Activated CD8-positive, alpha-beta T cell treated with anti-CD3 and anti-CD28 coated beads for 36 hours (primary cell): ENCODE results near the gene CTSL. TPM values are rescaled to one million over a fixed set of nuclear protein-coding genes. Genes with fewer than 3 reads are reported as not detected.

ENCODE experiments used
- ATAC-seq: fragments of 200-7000 bp; cut with Tn5 transposase; one replicate; pipeline ENCODE4 v1.10.0; 2021; ENCODE audit warnings: mild to moderate bottlenecking, moderate library complexity
- CTCF ChIA-PET: fragments of 350-600 bp; sonication (Branson Sonifier 250); formaldehyde crosslinking; loops from one replicate; lab custom pipeline; 2021; ENCODE audit warnings: antibody characterized with exemption; lab: Charles Lee
- POLR2A ChIA-PET: fragments of 350-600 bp; sonication (Branson Sonifier 250); formaldehyde crosslinking; loops from one replicate; lab custom pipeline; 2021; ENCODE audit warnings: antibody characterized with exemption; lab: Charles Lee
- DNase-seq: peaks from one replicate; pipeline ENCODE4 v3.0.0-alpha.2; 2020
- H3K27ac Mint-ChIP-seq: one replicate; pipeline ENCODE4 v1.8.0; 2021; ENCODE audit warnings: mild to moderate bottlenecking, mixed read lengths
- H3K27me3 Mint-ChIP-seq: one replicate; pipeline ENCODE4 v1.8.0; 2021; ENCODE audit warnings: mixed read lengths
- H3K36me3 Mint-ChIP-seq: one replicate; pipeline ENCODE4 v1.8.0; 2021; ENCODE audit warnings: low read depth, mixed read lengths
- H3K4me1 Mint-ChIP-seq: one replicate; pipeline ENCODE4 v1.8.0; 2021; ENCODE audit warnings: low read depth, mixed read lengths
- H3K4me3 Mint-ChIP-seq: one replicate; pipeline ENCODE4 v1.8.0; 2021; ENCODE audit warnings: mild to moderate bottlenecking, moderate library complexity, mixed read lengths
- H3K9me3 Mint-ChIP-seq: one replicate; pipeline ENCODE4 v1.8.0; 2021; ENCODE audit warnings: mixed read lengths
- intact Hi-C: fragments of 100-400 bp; cut with micrococcal nuclease; formaldehyde crosslinking; loops from one replicate; pipeline ENCODE4 v1.10.0; 2022
- total RNA-seq, 2 experiments: library from RNA; stranded (reverse); gene quantifications; one replicate each; pipeline ENCODE4 v1.2.3, GENCODE V29; 2021
- TF ChIP-seq, protein P1 (sequence below): fragments of 200-600 bp; IDR thresholded peaks from one replicate; pipeline ENCODE4 v1.8.0; 2022; ENCODE audit warnings: antibody characterized with exemption, mild to moderate bottlenecking

Gene CTSL
- total RNA-seq, 2 experiments from 2014 or later: 0.36 to 0.58 TPM

DNA sequence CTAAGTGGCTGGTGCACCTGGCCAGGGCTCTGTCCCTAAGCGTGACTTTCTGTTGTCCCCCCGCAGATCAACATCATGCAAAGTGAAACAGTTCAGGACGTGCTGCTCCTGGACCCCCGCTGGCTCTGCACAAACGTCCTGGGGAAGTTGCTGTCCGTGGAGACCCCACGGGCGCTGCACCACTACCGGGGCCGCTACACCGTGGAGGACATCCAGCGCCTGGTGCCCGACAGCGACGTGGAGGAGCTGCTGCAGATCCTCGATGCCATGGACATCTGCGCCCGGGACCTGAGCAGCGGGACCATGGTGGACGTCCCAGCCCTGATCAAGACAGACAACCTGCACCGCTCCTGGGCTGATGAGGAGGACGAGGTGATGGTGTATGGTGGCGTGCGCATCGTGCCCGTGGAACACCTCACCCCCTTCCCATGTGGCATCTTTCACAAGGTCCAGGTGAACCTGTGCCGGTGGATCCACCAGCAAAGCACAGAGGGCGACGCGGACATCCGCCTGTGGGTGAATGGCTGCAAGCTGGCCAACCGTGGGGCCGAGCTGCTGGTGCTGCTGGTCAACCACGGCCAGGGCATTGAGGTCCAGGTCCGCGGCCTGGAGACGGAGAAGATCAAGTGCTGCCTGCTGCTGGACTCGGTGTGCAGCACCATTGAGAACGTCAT is 19.7 kb upstream of the CTSL start:
- POLR2A ChIA-PET: no interaction called here
- Mint-ChIP-seq H3K4me3 (no peak overlapping the region), H3K4me1 (peaks cover 21% of the 10 kb centered on the region), H3K27ac (no peak overlapping the region), H3K36me3 (no peaks in the 10 kb centered on the region), H3K27me3 (peaks cover 2% of the 10 kb centered on the region), H3K9me3 (no peaks in the 10 kb centered on the region)
- no peak for DNase-seq
- no peak for ATAC-seq
- intact Hi-C loops: no loop called here
- CTCF ChIA-PET: no interaction called here
- TF ChIP-seq, protein P1, sequence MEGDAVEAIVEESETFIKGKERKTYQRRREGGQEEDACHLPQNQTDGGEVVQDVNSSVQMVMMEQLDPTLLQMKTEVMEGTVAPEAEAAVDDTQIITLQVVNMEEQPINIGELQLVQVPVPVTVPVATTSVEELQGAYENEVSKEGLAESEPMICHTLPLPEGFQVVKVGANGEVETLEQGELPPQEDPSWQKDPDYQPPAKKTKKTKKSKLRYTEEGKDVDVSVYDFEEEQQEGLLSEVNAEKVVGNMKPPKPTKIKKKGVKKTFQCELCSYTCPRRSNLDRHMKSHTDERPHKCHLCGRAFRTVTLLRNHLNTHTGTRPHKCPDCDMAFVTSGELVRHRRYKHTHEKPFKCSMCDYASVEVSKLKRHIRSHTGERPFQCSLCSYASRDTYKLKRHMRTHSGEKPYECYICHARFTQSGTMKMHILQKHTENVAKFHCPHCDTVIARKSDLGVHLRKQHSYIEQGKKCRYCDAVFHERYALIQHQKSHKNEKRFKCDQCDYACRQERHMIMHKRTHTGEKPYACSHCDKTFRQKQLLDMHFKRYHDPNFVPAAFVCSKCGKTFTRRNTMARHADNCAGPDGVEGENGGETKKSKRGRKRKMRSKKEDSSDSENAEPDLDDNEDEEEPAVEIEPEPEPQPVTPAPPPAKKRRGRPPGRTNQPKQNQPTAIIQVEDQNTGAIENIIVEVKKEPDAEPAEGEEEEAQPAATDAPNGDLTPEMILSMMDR: no peak

DNA sequence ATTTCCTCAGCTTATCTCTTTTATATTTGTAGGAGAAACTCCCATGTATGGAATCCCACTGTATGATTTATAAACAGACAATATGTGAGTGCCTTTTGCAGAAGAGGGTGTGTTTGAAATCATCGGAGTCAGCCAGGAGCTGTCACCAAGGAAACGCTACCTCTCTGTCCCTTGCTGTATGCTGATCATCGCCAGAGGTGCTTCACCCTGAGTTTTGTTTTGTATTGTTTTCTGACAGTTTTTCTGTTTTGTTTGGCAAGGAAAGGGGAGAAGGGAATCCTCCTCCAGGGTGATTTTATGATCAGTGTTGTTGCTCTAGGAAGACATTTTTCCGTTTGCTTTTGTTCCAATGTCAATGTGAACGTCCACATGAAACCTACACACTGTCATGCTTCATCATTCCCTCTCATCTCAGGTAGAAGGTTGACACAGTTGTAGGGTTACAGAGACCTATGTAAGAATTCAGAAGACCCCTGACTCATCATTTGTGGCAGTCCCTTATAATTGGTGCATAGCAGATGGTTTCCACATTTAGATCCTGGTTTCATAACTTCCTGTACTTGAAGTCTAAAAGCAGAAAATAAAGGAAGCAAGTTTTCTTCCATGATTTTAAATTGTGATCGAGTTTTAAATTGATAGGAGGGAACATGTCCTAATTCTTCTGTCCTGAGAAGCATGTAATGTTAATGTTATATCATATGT is 18.0 kb upstream of the CTSL start:
- POLR2A ChIA-PET: no interaction called here
- intact Hi-C loops: no loop called here
- CTCF ChIA-PET: no interaction called here

DNA sequence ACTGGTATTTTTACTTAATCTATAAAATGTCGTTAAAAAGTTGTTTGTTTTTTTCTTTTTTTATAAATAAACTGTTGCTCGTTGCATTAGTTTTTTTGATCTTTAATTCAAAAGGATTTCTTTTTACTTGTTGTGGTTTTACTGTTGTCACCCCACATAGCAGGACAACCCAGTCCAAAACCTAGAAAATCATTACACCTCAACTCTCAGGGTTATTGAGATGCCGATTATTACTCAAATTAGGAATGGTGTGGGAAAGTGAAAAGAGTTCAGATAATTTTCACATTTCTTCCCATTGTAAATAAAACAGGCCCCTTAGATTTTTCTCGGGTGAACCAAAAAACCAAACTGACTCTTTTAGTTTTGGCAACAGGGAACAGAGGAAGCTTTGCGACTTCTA is 17.4 kb upstream of the CTSL start:
- ChIA-PET CTCF (no interaction called here), POLR2A (no interaction called here)
- ATAC-seq (no peak), DNase-seq (no peak)
- Mint-ChIP-seq H3K27me3 (no peaks in the 10 kb centered on the region), H3K4me3 (no peak overlapping the region), H3K36me3 (no peaks in the 10 kb centered on the region), H3K9me3 (no peaks in the 10 kb centered on the region), H3K27ac (no peak overlapping the region), H3K4me1 (peaks cover 22% of the 10 kb centered on the region)
- TF ChIP-seq, protein P1: no peak
- intact Hi-C loops: no loop called here

More for the DNA sequence above, 18.0 kb upstream of the CTSL start:
- H3K9me3 Mint-ChIP-seq: no peaks in the 10 kb centered on the region
- H3K36me3 Mint-ChIP-seq: no peaks in the 10 kb centered on the region
- DNase-seq (no peak), ATAC-seq (no peak)
- no peak overlapping the region for H3K4me3 Mint-ChIP-seq
- H3K27me3 Mint-ChIP-seq: no peaks in the 10 kb centered on the region
- TF ChIP-seq, protein P1: no peak
- no peak overlapping the region for H3K27ac Mint-ChIP-seq
- peaks cover 19% of the 10 kb centered on the region for H3K4me1 Mint-ChIP-seq

- ChIA-PET POLR2A (no interaction called here), CTCF (interaction anchor here (0.6 kb wide), 1 partner anchor 19 kb away, joined by 3 read pairs; no protein-coding TSS in a partner anchor)
- intact Hi-C loops: no loop called here
- ATAC-seq (peak; percentile 53), DNase-seq (peak; percentile 12)
- H3K4me3 Mint-ChIP-seq: no peak overlapping the region
- peaks cover 22% of the 10 kb centered on the region for H3K4me1 Mint-ChIP-seq
- H3K9me3 Mint-ChIP-seq: no peaks in the 10 kb centered on the region
- H3K27me3 Mint-ChIP-seq: no peaks in the 10 kb centered on the region
- TF ChIP-seq, protein P1: no peak
- no peak overlapping the region for H3K27ac Mint-ChIP-seq
- no peaks in the 10 kb centered on the region for H3K36me3 Mint-ChIP-seq
Measured at GRCh38 chr9:87708986-87709728, 16.8 kb upstream of the CTSL start.
